Measurements from ENCODE around the gene USF2.

The USF2 gene

GRCh38 chr19:35246466-35247092 lies 22.2 kb upstream of the USF2 start:
- no peak for DNase-seq

DNA sequence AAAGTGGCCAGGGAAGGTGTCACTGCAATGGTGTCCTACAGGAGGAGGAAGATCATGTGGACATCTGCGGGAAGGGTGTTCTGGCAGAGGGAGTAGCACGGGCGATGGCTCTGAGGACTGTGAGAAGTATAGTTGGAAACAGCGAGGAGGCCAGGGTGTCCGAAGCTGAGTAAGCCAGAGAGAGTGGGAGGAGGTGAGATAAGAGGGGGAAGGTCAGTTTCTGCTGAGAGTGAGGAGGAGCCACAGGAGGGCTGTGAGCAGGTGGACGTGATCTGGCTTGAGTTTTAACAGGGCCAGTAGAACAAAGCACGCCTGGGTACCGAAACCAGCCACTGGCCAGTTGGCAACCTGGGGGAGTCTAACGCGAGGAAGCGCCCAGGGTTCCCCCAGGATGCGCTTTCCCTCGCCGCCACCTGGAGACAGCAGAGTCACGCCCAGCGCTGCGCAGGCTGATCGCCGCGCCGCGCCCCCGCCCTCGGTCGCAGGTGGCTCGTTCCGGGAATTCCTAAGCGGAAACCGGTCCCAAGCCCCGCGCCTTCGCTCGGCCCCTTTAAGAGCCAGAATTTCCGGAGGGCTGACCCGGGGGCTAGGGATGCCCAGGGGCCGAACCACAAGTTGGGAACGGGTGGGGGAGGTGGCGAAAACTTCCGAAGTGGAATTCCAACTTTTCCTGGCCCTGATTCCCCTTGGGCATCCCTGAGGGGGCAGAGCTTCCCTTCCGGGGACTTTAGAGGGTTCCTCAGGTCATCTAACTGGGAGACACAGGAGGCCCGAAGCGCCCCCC lies 21.0 kb upstream of the USF2 start:
- peak; percentile 75 for DNase-seq

DNA sequence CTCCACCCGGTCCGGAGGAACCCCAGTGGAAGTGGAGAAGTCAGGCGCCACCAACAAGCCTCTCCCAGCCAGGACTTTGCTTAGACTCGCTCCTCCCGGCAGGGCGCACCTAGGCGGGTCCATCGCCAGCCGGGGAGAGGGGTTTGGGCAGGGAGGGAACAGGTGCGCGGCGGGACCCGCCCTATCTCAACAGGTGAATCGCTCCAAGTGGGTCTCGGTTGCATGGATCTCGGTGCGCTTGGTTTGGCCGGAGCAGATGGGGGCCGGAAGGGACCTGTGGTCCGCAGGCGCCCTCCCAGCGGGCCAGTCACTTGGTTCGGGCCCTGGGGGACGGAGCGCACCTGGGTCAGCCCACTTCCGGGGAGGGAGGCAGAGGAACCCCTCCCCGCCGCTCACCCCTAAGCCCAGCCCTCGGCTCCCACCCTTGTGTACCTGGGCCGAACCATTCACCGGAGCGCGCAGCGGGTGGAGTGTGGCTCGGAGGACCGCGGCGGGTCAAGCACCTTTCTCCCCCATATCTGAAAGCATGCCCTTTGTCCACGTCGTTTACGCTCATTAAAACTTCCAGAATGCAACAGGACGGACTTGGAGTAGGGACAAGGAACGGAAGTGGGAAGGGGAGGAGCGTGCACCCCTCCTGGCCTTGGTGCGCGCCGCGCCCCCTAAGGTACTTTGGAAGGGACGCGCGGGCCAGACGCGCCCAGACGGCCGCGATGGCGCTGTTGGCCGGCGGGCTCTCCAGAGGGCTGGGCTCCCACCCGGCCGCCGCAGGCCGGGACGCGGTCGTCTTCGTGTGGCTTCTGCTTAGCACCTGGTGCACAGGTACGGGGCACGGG lies 20.2 kb upstream of the USF2 start, which contains the start of gene LSR:
TSS of gene LSR (plus strand) at position 693 of the 836 bp plus-strand sequence. CDS start at position 714, 21 bp downstream.
- DNase-seq, result peak; percentile 82

GRCh38 chr19:35249146-35249847 lies 19.5 kb upstream of the USF2 start:
- DNase-seq, result no peak

DNA sequence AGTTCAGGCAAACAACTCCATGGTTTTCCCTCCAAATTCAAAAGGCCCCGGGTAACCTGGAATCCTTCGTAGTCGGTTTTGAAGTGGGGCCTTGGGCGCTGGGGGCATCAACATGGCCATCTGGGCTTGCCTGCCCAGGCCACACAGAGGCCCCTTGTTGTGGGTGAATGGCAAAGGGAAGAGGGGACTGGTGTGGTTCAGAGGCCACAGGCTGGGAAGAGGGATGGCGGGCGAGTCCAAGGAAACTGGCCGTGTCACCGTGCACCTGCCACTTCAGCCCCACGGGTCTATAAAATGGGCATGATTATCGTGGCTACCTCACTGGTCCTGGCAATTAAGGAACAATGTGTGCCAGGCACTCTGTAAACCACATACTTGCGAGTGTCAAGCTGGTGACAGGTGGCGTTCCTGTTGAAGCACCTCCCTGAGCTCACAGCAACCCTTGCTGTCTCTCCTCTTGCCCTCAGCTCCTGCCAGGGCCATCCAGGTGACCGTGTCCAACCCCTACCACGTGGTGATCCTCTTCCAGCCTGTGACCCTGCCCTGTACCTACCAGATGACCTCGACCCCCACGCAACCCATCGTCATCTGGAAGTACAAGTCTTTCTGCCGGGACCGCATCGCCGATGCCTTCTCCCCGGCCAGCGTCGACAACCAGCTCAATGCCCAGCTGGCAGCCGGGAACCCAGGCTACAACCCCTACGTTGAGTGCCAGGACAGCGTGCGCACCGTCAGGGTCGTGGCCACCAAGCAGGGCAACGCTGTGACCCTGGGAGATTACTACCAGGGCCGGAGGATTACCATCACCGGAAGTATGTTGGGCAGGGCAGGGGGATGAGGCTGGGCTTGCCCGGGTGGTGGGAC lies 18.7 kb upstream of the USF2 start:
- no peak for DNase-seq

DNA sequence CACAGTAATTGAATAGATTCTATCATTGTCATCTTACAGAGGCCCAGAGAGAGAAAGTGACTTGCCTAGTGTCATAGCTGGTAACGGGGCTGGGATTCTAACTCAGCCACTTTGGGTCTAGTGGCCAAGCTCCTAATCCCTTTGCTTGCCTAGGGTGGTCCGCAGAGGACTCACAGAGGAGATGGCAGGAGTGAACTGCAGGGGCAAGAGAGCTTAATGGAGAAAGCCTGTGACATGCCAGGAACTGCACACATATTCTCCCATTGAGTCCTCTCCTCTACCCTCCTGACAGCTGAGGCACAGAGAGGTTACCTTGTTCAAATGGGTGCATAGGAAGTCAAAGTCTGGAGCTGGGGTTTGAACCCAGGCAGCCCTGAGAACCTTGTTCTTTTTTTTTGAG lies 17.3 kb upstream of the USF2 start:
- no peak for DNase-seq

GRCh38 chr19:35253316-35254286 lies 15.2 kb upstream of the USF2 start:
- no peak for DNase-seq

GRCh38 chr19:35254341-35255297 lies 14.1 kb upstream of the USF2 start:
- DNase-seq, result no peak

- no peak for DNase-seq
Measured at GRCh38 chr19:35256566-35256965, 12.2 kb upstream of the USF2 start.

GRCh38 chr19:35257113-35257461 lies 11.7 kb upstream of the USF2 start:
- no peak for DNase-seq

- DNase-seq, result no peak
Measured at GRCh38 chr19:35260694-35261304, 8.0 kb upstream of the USF2 start.

DNA sequence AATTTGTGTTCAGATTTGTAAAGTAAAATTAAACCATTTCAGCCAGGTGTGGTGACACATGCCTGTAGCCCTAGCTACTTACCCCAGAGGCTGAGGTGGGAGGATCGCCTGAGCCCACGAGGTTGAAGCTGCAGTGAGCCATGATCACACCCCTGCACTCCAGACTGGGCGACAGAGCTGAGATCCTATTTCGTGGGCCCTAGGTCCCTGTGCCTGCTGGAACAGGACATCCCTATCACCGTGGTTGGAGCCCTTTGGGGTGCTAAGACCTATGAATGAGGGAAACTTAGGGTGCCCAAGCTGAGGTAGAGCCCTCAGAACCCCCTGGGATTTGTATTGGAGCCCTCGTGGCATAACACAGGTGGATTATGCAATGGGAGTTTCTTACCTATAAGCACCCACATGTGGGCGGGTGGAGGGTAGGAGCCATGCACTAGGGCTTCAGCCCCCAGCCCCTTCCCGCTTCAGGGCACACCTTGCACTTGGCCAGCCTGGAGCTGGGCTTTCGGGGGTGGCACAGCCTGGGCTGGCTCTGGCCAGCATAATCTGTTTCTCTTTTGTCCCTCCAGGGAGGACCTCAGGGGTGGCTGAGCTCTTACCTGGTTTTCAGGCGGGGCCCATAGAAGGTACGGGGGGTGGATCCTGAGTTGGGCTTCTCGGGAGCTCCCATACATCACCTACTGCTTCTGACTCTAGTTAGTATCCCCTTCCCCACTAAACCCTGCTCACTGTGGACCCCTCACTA lies 7.2 kb upstream of the USF2 start:
- no peak for DNase-seq

GRCh38 chr19:35262101-35262761 lies 6.5 kb upstream of the USF2 start:
- no peak for DNase-seq

- no peak for DNase-seq
Measured at GRCh38 chr19:35264268-35265125, 4.3 kb upstream of the USF2 start.

DNA sequence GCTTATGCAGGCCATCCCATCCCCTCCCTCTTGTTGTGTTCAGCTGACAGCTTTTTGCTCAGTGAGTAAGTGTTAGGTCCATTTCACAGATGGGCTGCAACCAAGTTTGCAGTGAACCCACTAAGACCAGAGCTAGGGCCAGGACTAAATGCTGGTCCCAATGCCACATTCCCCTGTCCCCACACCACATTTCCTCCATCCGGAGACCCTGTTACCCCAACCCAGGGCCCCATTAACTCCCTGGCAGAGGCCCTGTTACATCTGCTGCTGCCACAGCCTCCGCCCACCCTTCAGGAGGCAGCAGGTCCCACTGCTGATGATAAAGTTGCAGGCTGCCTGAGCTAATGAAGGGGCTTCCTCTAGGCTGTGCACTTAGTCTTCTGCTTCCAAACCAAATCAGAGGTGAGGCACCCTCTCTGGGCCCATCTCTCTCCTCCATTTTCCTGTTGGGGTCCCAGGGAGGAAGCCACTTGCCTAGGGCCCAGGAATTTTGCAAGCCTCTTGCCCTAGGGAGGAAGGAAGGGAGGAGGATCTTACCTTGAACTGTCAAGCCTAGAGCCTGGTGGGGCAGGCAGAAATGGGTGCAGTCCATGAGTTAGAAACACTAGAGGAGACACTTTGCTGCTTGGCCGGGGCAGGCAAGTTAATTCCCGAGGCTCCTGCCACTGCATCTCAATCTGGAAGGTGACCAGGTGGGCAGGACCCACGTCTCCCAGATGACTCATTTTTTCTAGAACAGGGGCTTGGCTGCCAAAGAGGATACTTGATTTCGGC lies 3.4 kb upstream of the USF2 start:
- no peak for DNase-seq

Data from CD4-positive, alpha-beta T cell treated with Interleukin-17A for 4 hours (primary cell).